Stimulated activated CD8-positive, alpha-beta memory T cell treated with anti-CD3 and anti-CD28 coated beads, Interleukin-15, amount 100 ng/mL, for 24 hours (primary cell): ENCODE results near the gene APBB1.

Source experiments
- DNase-seq: peaks from one replicate; pipeline ENCODE4 v3.0.0-alpha.2; 2020; ENCODE audit warnings: low read depth

The APBB1 gene

GRCh38 chr11:6419009-6419631, at the start of gene APBB1:
Gene APBB1 (minus strand): TSS chr11:6419094. CDS start chr11:6411347, 7,747 bp downstream.
- DNase-seq, result peak; percentile 48

DNA sequence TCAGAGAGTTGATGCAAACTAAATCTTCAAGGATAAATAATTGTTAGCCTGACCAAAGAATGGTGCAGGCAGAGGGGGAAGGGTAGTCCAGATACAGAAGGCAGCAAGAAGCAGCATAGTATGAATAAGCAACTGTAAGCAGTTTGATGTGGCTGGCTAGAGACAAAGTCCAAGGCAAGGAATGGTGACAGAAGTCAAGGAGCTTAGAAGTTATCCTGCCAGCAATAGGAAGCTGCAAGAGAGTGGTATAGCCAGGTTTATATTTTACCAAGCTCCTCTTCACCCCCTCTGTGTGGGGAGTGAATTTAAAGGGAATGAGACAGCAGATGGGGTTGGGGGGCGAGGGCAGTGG, 40.2 kb upstream of the APBB1 start:
- no peak for DNase-seq

DNA sequence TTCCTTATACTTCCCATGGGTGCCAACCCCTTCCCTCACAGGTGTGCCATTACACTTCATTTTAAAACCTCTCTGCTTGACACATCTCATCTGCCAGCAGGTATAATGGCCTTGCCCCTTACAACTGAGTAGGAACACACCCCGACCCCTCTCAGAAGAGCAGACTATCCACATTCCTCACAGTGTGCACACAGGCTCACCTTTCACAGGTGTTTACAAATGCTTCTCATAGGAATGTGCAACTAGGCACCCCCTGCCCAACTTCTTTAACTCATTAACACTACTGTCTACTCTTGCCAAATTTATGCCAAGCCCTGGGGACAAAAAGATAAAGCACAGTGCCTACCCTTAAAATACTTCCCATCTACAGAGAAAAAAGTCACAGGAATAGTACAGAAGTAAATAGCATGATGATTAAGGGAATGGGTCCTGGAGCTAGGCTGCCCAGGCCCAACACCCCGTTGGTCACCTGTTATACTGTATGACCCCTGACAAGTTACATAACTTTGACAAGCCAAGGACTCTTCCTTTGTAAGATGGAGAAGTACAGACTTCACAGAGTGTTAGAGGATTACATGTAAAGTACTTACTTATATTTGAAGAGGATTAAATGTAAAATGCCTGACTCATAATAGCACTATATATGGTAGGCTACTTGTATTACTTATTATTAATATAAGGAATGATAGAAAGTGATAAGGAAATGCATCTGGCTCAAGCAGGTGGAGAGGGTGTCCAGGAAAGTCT, 39.6 kb upstream of the APBB1 start:
- DNase-seq, result no peak

- no peak for DNase-seq
Observed at GRCh38 chr11:6457581-6458320, 38.9 kb upstream of the APBB1 start.

- DNase-seq, result no peak
Observed at GRCh38 chr11:6456361-6457073, 37.6 kb upstream of the APBB1 start.

GRCh38 chr11:6455070-6455469, 36.2 kb upstream of the APBB1 start:
- no peak for DNase-seq

DNA sequence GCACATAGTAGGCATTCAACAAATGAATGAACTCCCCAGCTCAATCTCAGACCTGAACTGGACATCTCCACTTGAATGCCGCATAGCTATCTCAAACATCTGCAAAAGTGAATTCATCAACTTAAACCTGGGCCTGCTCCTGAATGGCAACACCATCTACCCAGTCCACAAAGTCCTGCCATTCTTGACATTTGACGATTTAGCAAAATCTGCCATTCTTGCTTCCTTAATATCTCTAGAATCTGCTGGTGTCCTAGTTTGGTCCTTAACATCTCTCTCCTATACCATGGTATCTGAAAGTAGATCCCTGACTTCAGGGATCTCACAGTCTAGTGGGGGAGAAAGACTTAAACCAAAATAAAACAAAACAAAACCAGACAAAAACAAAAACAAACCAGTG, 34.3 kb upstream of the APBB1 start:
- DNase-seq, result no peak

DNA sequence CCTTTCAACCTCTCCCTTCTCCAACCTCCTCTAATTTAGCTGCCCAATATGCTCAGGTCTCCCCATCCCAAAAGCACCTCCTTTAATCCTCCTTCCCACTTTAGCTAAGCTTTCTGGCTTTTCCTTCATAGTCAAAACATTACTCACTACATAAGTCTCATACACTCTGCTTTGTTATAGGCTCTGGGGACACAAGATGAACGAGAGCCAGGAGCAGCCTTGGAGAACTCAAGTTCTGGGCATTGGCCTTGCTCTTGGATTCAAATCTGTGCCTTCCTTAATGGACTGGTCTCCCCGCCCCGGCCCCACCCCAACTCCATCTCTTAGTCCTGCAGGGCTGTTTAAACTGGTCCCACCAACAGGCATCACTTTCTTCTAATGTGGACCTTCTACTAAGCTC, 33.3 kb upstream of the APBB1 start:
- no peak for DNase-seq

- DNase-seq, result no peak
Observed at GRCh38 chr11:6448574-6448973, 29.7 kb upstream of the APBB1 start.

- peak; percentile 13 for DNase-seq
Observed at GRCh38 chr11:6443269-6444003, 24.5 kb upstream of the APBB1 start.

DNA sequence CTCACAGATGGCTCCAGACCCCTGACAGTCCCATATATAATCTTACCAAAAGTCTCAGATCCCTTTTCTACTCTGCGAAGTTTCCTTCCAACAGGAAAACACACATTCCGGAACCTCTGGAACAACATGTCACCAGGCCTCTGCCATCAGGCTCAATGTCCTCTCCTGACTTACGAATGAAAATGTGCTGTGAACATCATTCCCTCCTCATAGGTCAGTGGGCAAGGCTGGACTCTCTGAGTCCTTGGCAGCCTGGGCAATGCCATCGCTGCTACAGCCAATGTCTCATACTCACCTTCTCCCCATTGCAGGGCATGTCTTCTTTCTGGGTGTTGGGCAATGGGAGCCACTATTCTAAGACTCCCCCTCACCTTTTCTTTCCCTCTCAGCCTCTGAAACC, 23.5 kb upstream of the APBB1 start:
- DNase-seq, result no peak

- no peak for DNase-seq
Observed at GRCh38 chr11:6440906-6441358, 22.0 kb upstream of the APBB1 start, which contains the start of gene HPX. Gene HPX (minus strand): TSS chr11:6440987. CDS start chr11:6440963, 24 bp downstream.

GRCh38 chr11:6438979-6439571, 20.2 kb upstream of the APBB1 start:
- DNase-seq, result no peak

- DNase-seq, result no peak
Observed at GRCh38 chr11:6437993-6438392, 19.1 kb upstream of the APBB1 start.

DNA sequence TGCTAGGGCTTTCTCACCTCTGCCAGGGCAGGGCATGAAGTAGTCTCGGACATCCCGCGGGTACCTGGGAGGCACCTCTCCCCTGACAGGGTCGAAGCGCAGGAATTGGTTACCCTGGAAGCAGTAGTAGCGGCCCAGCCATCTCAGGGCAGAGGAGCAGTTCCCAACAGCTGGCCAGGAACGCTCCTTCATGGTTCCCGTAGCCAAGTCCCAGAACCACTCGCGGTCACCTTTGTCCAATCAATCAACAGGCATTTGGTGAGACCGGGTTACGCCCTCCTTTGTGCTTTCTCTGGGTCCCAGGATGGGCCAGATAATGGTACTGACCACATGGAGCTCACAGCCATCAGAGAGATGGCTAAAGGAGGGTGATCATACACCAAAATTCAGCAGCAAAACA, 18.5 kb upstream of the APBB1 start:
- DNase-seq, result no peak

DNA sequence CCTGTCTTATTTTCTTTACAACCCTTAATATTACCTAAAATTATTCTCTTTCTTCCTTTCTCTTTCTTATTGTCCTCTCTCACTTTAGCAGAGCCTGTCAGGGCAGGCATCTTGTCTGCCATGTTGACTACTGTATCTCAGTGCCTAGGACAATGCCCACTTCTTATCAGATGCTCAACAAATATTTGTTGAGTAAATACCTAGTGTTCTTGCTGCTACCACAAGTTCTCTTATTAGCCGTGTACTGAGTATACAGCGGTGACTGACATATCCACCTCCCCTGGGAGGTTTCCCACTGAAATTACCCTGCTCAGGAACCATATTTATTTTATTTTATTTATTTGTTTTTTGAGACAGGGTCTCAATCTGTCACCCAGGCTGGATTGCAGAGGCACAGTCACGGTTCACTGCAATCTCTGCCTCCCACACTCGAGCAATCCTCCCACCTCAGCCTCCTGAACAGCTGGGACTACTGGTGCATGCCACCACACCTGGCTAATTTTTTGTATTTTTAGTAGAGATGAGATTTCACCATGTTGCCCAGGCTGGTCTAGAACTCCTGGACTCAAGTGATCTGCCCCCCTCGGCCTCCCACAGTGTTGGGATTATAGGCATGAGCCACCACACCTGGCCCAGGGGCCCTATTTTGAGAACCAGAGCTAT, 15.2 kb upstream of the APBB1 start:
- no peak for DNase-seq

GRCh38 chr11:6431861-6432260, 13.0 kb upstream of the APBB1 start:
- no peak for DNase-seq

GRCh38 chr11:6427516-6427915, 8.6 kb upstream of the APBB1 start:
- no peak for DNase-seq

DNA sequence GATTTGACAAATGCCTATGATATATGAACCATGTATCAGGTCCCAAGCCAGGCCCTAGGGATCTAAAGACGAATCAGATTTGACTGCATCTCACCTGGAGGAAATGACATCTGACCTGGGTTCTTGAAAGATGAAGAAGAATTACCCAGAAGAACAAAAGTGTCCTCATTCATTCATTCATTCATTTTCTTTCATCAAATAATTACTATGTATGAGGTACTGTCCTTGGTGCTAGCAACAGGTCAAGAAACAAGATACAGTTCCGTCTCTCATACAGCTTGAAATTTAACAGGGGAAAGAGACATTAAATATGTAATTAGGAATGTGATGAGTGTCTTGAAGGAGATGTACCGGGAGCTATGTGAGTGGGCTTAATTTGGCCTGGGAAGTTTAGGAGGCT, 1.8 kb upstream of the APBB1 start:
- no peak for DNase-seq

DNA sequence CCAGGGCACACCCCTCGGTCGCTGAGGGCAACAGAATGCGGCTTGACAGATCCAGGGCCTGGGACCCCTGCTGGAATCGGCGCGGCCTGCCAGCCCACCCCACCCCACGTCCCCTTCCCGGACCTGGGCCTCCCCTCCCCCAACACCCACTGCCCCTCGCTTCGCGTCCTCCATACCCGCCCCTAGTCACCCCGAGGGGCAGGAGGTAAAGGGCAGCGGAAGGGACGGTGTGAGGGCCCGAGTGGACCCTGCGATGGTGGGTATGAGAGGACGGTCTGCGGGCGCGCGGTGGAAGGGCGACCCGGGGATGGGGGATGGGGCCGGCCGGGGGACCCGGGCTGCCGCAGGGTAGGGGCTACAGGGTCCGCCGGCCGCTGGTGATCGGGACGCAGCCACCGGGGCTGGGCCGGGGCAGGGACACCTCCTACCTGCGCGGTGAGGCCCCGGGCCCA, 311 bp downstream of the APBB1 start:
- no peak for DNase-seq
